A673 (cell line): Measurements from ENCODE around the gene PARD6B.

ENCODE experiments used
- CTCF ChIP-seq: fragments of 300-800, 200-600 bp; sonication (generic); conservative IDR thresholded peaks from 2 replicates; pipeline ENCODE4 v1.5.1; 2017; ENCODE audit warnings: low read depth, mild to moderate bottlenecking, antibody characterized with exemption, low read length, moderate library complexity, mixed read lengths
- EZH2 ChIP-seq: fragments of 200-600 bp; sonication (generic); IDR thresholded peaks from 2 replicates; pipeline ENCODE4 v1.6.1; 2017; ENCODE audit warnings: borderline replicate concordance, low read depth, mild to moderate bottlenecking, mixed read lengths, antibody characterized with exemption, low read length; ENCODE audit not compliant: poor library complexity, severe bottlenecking

DNA sequence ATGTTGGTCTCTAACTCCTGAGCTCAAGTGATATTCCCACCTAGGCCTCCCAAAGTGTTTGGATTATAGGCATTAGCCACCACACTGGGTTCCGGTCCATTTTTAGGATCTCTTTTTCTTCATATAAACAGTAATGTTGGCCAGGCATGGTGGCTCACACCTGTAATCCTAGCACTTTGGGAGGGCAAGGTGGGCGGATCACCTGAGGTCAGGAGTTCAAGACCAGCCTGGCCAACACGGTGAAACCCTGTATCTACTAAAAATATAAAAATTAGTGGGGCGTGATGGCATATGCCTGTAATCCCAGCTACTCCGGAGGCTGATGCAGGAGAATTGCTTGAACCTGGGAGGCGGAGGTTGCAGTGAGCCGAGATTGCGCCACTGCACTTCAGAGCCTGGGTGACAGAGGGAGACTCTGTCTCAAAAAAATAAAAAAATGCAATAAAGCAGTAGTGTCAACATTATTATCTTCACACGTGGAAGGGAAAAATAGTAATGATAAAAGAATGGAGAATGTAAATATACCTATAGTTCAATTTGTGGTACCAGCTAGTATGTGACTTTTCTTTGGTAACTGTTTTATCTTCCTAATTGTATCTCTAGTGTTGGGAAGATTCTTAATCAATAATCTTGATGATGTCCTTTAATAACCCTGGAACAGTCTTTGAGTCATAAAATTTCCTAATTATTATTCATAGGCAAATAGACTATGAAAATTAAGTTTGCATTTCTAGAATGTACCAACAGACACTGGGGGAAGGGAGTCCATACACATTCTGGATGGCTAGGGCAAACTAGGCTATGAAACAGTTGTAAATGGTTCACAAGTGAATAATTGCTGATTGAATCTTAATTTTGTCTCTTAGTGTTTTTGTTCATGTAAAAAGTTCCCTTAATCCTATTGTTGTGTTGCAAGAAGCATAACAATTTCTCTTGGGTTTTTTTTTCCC lies 3.6 kb downstream of the PARD6B start:
- no peak for TF ChIP-seq CTCF
- no peak for TF ChIP-seq EZH2
